AG04449 (cell line): ENCODE data around the gene FGD1.
"Not testable (repeated sequence)": the region's sequence is repeated elsewhere in the genome, so short reads cannot be mapped to it uniquely, and the experiment has no call there.

ENCODE experiments used
- CTCF ChIA-PET: fragments of 350-600 bp; formaldehyde crosslinking; extraction: SDS; loops from one replicate; lab custom pipeline; 2021; ENCODE audit warnings: antibody characterized with exemption; lab: Yijun Ruan, JAX
- POLR2A ChIA-PET: fragments of 400-600, 350-600 bp; formaldehyde crosslinking; extraction: SDS; loops from one replicate; lab custom pipeline; 2020; ENCODE audit warnings: antibody characterized with exemption, inconsistent platforms; lab: Yijun Ruan, JAX
- DNase-seq: peaks from one replicate; pipeline ENCODE4 v3.0.0-alpha.2; 2010; ENCODE audit warnings: low read depth, low spot score
- H3K4me3 ChIP-seq: 2 replicates; pipeline ENCODE4 v1.5.1; 2011; ENCODE audit warnings: low read depth, mild to moderate bottlenecking, control low read depth, low read length
- CTCF ChIP-seq: IDR thresholded peaks from one replicate; pipeline ENCODE4 v1.5.1; 2011; ENCODE audit warnings: mild to moderate bottlenecking, moderate library complexity, low read length, control low read depth, inconsistent platforms; ENCODE audit not compliant: insufficient read depth; ENCODE audit errors: missing control alignments

Gene FGD1

DNA sequence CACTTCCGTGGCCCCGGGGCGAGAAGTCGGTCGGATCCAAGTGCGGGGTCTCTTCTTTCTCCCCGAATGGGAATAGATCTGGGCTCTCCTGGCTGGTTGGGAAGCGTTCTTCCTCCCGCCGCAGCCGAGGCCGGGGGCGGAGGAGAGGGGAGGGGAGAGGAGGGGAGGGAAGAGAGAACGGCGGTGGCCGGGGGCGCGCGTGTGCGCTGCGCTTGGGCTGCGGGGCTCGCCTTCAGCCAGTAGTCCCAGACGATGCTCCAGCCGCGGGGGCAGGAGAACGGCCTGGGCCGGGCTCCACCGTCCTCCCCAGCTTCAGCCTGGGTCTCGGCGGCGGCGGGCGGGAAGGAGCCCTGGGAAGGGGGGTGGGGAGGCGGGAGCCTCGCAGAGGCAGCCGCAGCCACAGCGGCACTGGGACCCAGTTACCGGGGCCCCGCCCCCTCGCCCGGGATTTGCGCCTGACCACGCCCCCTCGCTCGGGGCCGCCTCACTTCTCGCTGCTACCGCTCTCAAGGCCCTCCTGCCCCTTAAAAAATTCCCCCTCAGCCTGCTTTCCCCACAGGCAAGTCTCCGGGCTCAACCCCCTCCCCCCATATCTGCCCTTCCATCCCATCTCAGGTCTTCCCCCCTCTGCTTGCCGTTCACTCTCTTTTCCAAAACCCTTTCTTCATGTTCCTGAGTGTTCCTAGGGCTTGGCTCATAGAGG is at the start of gene FGD1:
FGD1 (minus strand) TSS at position 421 of the 703 bp plus-strand sequence. CDS start 802 bp downstream, outside the sequence.
- ChIA-PET CTCF (no interaction called here), POLR2A (interaction anchor here (0.9 kb wide), 1 partner anchor 13 kb away, joined by 3 read pairs; no protein-coding TSS in a partner anchor)
- no peak for DNase-seq
- TF ChIP-seq CTCF, result no peak
- H3K4me3 ChIP-seq, result peak within 1 kb of the TSS; percentile 64

DNA sequence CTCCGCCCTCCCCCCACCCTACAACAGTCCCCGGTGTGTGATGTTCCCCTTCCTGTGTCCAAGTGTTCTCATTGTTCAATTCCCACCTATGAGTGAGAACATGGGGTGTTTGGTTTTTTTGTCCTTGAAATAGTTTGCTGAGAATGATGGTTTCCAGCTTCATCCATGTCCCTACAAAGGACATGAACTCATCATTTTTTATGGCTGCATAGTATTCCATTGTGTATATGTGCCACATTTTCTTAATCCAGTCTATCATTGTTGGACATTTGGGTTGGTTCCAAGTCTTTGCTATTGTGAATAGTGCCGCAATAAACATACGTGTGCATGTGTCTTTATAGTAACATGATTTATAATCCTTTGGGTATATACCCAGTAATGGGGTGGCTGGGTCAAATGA is 46.2 kb upstream of the FGD1 start:
- H3K4me3 ChIP-seq, POLR2A ChIA-PET, CTCF ChIA-PET, DNase-seq: not testable (repeated sequence)

GRCh38 chrX:54540289-54540688 is 44.3 kb upstream of the FGD1 start:
- peak; percentile 26 for DNase-seq
- TF ChIP-seq CTCF, result peak; percentile 31
- ChIA-PET POLR2A (no interaction called here), CTCF (interaction anchor here (1.2 kb wide), 1 partner anchor 9 kb away, joined by 3 read pairs; no protein-coding TSS in a partner anchor)
- no peak overlapping the region for H3K4me3 ChIP-seq

DNA sequence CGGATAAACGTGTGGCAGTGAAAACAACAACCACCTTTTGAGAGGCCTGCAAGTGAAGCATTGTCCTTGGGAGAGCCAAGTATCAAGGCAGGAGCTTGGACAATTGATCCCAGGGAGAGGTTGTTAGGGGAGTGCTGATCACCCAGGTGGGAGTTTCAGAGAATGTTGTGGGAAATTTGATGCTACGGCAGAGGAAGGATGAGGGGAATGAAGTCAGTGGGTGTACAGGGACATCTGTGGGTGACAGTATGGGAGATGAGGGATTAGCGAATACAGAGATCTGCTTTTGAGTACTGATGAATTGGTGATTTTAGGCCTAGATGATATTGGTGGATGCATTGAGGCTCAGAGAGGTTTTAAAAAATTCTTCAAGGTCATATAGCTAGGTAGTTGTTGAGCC is 38.2 kb upstream of the FGD1 start:
- no peak overlapping the region for H3K4me3 ChIP-seq
- DNase-seq, result no peak
- TF ChIP-seq CTCF, result no peak
- CTCF ChIA-PET, result no interaction called here
- POLR2A ChIA-PET, result no interaction called here

GRCh38 chrX:54530357-54530900 is 34.4 kb upstream of the FGD1 start:
- POLR2A ChIA-PET, result interaction anchor here (0.9 kb wide), 1 partner anchor 110 kb away, joined by 4 read pairs; no protein-coding TSS in a partner anchor
- no peak for TF ChIP-seq CTCF
- CTCF ChIA-PET, result interaction anchor here (1.0 kb wide), 1 partner anchor 9 kb away, joined by 3 read pairs; no protein-coding TSS in a partner anchor
- DNase-seq, result no peak
- peak overlapping the region; percentile 72 for H3K4me3 ChIP-seq

GRCh38 chrX:54529552-54530356 is 33.7 kb upstream of the FGD1 start, which contains the start of gene GNL3L:
Gene GNL3L, plus strand, starts transcription at chrX:54530219. Its CDS starts 2,348 bp downstream, at chrX:54532567.
- POLR2A ChIA-PET, result interaction anchor here (0.9 kb wide), 1 partner anchor 110 kb away, joined by 4 read pairs; no protein-coding TSS in a partner anchor
- CTCF ChIA-PET, result no interaction called here
- no peak for TF ChIP-seq CTCF
- H3K4me3 ChIP-seq, result peak within 1 kb of the TSS; percentile 72
- DNase-seq, result peak; percentile 19
